Erythroblast (primary cell): ENCODE data around the gene IRX2.

Experiments used
- GATA1 ChIP-seq: IDR thresholded peaks from 2 replicates; pipeline ENCODE4 v1.6.1; 2011; ENCODE audit warnings: low read depth, mild to moderate bottlenecking, control low read depth, low read length, moderate library complexity
- POLR2A ChIP-seq: IDR thresholded peaks from 2 replicates; pipeline ENCODE4 v1.6.1; 2011; ENCODE audit warnings: mild to moderate bottlenecking, low read length

DNA sequence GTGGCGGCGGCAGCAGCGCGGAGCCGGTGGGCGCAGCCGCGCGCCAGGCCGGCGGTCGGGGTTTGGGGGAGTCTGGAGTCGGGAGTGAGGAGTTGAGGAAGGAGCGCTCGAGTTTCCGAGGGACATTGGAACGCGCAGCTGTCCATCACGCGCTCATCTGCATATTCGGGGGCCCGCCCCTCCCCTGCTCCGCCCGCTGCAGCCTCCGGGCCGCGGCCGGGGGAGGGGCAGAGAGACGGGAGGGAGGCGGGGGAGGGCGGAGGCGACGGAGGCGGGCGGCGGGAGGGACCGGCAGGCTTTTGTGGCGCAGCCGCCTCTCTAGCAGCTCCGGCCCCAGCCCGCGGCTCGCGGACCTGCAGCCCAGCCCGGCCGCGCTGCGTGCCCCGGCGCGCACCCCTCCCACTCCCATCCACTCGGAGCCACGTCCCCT lies at the start of gene IRX2:
- no peak for TF ChIP-seq POLR2A
- TF ChIP-seq GATA1, result no peak
